H7 (cell line): ENCODE data around the gene ATRX. TPM values are rescaled to one million over a fixed set of nuclear protein-coding genes. Genes with fewer than 3 reads are reported as not detected.
A peak's percentile ranks its signal among the peaks of the same experiment; 100 is the strongest.
"Not testable (repeated sequence)": the region's sequence is repeated elsewhere in the genome, so short reads cannot be mapped to it uniquely, and the experiment has no call there.

Experiments used
- DNase-seq: peaks from one replicate; pipeline ENCODE4 v3.0.0; 2012
- H3K27me3 ChIP-seq: 2 replicates; pipeline ENCODE4 v1.6.0; 2011; ENCODE audit warnings: mild to moderate bottlenecking, low read length; ENCODE audit not compliant: control insufficient read depth, insufficient read depth
- H3K36me3 ChIP-seq: replicated peaks from 2 replicates; pipeline ENCODE4 v1.5.1; 2011; ENCODE audit warnings: low read length; ENCODE audit not compliant: control insufficient read depth, insufficient read depth
- H3K4me3 ChIP-seq: 2 replicates; pipeline ENCODE4 v1.5.1; 2011; ENCODE audit warnings: low read depth, mild to moderate bottlenecking, control low read depth, low read length, moderate library complexity; ENCODE audit not compliant: insufficient read depth
- total RNA-seq: library from RNA; depleted of rRNA; stranded (reverse); fragments of >200 nt; shearing (Covaris generic); gene quantifications from 2 replicates; pipeline ENCODE4 v1.2.3, GENCODE V29; 2014; rRNA removed

Gene ATRX
- total RNA-seq, 1 experiment from 2014 or later, result 24.5 TPM

DNA sequence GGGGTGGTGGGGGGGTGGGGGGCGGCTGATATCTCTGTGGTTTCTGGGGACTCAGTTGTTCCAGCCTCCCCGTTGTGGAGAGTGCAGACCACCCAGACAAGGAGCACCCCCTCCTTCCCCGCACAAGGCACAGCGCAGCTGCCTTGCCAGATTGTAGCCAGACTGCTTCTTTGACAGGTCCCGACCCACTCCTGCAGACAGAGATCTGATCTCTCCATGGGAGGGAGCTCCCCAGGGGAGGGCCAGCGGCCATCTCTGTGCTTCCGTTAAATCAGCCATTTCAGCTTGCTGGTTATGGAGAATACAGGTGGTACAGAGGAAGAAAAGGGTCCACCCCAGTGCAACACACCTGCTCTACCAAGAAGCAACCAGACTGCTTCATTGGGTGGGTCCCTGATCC lies 258.0 kb downstream of the ATRX start:
- no peak overlapping the region for H3K4me3 ChIP-seq
- no peaks in the 10 kb centered on the region for H3K27me3 ChIP-seq
- H3K36me3 ChIP-seq, result no peaks in the 10 kb centered on the region
- DNase-seq, result peak; percentile 8

- Histone ChIP-seq H3K27me3 (no peaks in the 10 kb centered on the region), H3K36me3 (no peaks in the 10 kb centered on the region), H3K4me3 (no peak overlapping the region)
- DNase-seq, result peak; percentile 8
These were observed 258.6 kb downstream of the ATRX start for GRCh38 chrX:77527233-77528001.

- no peaks in the 10 kb centered on the region for H3K27me3 ChIP-seq
- H3K36me3 ChIP-seq, result no peaks in the 10 kb centered on the region; the same call in 1 of the 2 replicates
- no peak overlapping the region for H3K4me3 ChIP-seq
- no peak for DNase-seq
These were observed 266.3 kb downstream of the ATRX start for GRCh38 chrX:77519765-77520164.

DNA sequence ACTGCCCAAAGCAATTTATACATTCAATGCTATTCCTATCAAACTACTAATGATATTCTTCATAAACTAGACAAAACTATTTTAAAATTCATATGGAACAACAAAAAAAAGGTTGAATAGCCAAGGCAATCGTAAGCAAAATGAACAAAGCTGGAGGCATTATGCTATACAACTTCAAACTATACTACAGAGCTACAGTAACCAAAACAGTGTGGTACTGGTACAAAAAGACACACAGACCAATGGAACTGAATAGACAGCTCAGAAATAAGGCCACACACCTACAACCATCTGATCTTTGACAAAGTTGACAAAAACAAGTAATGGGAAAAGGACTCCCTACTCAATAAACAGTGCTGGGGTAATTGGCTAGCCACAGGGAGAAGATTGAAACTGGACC lies 271.8 kb downstream of the ATRX start:
- Histone ChIP-seq H3K27me3 (no peaks in the 10 kb centered on the region), H3K36me3 (no peaks in the 10 kb centered on the region), H3K4me3 (no peak overlapping the region)
- no peak for DNase-seq

DNA sequence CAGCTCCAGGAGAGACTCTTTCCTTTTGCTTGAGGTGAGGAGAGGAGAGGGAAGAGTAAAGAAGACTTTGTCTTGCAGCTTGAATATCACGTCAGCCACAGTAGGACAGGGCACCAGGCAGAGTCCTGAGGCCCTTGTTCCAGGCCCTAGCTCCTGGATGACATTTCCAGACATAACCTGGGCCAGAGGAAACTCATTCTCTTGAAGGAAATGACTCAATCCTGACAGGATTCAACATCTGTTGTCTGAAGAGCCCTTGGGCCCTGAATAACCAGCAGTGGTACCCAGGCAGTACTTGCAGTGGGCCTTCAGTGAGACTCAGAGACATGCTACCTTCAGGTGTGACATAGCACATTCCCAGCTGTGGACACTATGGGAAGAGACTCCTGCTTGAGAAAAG lies 276.0 kb downstream of the ATRX start:
- no peaks in the 10 kb centered on the region for H3K36me3 ChIP-seq
- DNase-seq, result no peak
- no peak overlapping the region for H3K4me3 ChIP-seq
- no peaks in the 10 kb centered on the region for H3K27me3 ChIP-seq

GRCh38 chrX:77505227-77505626 lies 280.8 kb downstream of the ATRX start:
- Histone ChIP-seq H3K4me3 (no peak overlapping the region), H3K27me3 (no peaks in the 10 kb centered on the region), H3K36me3 (no peaks in the 10 kb centered on the region)
- DNase-seq, result no peak

DNA sequence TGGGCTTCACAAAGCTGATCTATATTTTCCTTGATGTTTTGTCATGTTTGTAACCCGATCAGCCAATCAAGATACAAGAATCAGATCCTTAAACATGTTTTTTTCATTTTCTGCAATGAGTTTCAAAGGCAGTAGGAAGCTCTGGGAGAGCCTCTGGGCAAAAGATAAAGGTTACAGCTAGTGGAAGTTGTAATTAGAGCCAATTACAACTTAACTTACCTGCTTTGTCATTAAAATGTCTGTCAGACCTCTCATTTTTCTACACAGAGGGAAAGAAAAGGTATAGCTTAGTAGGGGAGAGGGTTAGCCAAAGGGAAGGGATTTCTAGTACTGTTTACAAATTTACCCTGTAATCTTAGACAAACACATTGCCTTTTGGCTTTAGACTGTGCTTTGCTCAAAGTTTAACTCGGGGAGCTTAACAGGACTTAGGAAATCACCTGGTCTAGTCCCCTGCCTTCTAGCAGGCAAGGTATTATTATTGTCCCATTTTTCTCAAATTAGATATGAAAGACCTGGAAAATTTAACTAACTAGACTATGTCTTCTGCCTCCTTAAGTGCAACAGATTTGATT lies 283.0 kb downstream of the ATRX start:
- Histone ChIP-seq H3K4me3 (no peak overlapping the region), H3K27me3 (no peaks in the 10 kb centered on the region), H3K36me3 (no peaks in the 10 kb centered on the region)
- no peak for DNase-seq

- H3K4me3 ChIP-seq, DNase-seq, H3K27me3 ChIP-seq, H3K36me3 ChIP-seq: not testable (repeated sequence)
These were observed 285.9 kb downstream of the ATRX start for GRCh38 chrX:77500164-77500563.

DNA sequence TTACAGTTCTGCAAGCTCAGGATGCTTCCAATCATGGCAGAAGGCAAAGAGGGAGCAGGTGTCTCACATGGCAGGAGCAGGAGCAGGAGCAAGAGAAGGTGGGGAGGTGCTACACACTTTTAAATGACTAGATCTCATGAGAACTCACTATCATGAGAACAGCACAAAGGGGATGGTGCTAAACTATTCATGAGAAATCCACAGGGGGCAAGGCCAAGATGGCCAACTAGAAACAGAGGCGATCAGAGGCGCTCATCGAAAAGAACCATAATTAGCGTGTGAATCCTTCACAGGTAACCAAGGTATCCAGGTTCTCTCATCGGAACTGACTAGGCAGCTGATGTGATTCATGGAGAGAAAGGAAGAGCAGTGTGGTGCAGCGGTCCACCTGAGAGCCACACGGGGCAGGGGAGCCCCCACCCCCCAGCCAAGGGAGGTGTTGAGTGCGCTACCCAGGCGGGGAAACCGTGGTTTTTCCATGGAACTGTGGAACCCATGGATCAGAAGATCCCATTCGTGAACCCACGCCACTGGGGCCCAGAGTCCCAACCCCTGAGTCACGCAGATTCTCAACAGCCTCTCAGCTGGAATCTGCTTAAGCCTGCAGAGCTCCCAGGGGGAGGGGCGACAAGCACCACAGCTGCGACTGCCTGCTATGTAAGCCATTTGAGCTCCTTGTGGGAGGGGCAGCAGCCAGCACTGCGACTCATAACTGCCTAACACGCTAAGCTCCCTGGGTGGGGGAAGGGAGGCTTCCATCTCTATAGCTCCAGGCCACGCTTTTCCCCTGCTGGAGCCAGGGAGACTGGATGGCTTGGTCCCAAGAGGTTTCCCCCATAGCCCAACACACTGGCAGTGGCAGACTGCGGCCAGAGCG lies 292.1 kb downstream of the ATRX start:
- Histone ChIP-seq H3K27me3 (no peaks in the 10 kb centered on the region), H3K36me3 (no peaks in the 10 kb centered on the region), H3K4me3 (no peak overlapping the region)
- DNase-seq, result peak; percentile 14

DNA sequence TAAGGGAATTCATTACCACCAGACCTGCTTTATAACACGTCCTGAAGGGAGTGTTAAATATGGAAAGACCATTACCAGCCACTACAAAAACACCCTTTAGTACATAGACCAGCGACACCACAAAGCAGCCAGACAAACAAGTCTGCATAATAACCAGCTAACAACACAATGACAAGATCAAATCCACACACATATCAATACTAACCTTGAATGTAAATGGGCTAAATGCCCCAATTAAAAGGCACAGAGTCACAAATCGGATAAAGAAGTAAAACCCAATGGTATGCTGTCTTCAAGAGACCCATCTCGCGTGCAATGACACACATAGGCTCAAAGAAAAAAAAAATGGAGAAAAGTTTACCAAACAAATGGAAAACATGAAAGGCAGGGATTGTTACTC lies 302.0 kb downstream of the ATRX start:
- Histone ChIP-seq H3K4me3 (no peak overlapping the region), H3K36me3 (no peaks in the 10 kb centered on the region), H3K27me3 (no peaks in the 10 kb centered on the region)
- no peak for DNase-seq

DNA sequence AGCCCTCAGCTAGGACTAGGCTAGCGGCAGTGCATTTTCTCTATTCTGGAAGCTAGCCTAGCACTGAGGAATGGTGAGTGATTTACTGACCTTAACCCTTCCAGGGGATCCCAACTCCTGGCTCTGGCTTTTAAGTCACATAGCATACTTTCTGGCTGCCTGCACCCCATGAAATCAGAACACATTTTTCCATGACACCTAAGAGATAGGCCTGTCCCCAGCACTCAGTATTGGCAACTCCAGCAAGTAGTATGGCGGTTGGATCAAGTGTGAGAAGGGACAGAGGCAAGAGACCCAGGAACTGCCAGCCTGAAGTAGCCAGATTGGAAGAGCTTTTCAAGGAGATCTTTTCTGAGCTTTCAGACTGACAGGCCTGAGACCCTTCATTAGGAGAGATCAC lies 330.6 kb downstream of the ATRX start:
- no peak overlapping the region for H3K4me3 ChIP-seq
- no peak for DNase-seq
- H3K36me3 ChIP-seq, result no peaks in the 10 kb centered on the region; the same call in 1 of the 2 replicates
- H3K27me3 ChIP-seq, result no peaks in the 10 kb centered on the region

Other genes with a start within 250 kb of the ATRX start
- gene MAGT1, start 109.2 kb upstream of the ATRX start, total RNA-seq, result 39.5 and 44.8 TPM in 2 replicates
- 220 and 313 TPM in 2 replicates for gene COX7B, start 113.3 kb upstream of the ATRX start, total RNA-seq
- 2.1 and 2.5 TPM in 2 replicates for gene ATP7A, start 124.5 kb upstream of the ATRX start, total RNA-seq
- 0.26 and 0.28 TPM in 2 replicates for gene PGAM4, start 183.4 kb upstream of the ATRX start, total RNA-seq